Measurements from ENCODE around the gene KIF11. TPM values are rescaled to one million over a fixed set of nuclear protein-coding genes. Genes with fewer than 3 reads are reported as not detected.

KIF11 gene
- total RNA-seq, 1 donor from 2014 or later, result 1.8 TPM

DNA sequence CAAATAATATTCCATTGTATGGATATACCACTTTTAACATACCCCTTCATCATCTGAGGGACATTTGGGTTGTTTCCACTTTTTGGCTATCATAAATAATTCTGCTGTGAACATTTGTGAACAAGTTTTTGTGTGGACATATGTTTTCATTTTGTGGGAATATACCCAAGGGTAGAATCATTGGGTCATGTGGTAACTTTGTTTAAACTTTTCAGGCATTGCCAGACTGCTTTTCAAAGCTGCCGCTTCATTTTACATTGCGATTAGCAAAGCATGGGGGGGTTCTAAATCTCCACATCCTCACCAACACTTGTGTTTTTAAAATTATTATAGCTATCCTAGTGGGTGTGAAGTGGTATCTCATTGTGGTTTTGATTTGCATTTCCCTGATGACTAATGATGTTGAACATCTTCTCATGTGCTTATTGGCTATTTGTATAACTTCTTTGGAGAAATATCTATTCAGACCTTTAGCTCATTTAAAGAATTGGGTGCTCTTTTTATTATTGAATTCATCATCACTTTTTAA is 88.4 kb downstream of the KIF11 start:
- Histone ChIP-seq H3K27ac (no peak overlapping the region), H3K4me1 (no peaks in the 10 kb centered on the region), H3K4me3 (no peak overlapping the region), H3K27me3 (ENCODE audit: low read depth) (no peaks in the 10 kb centered on the region), H3K36me3 (no peaks in the 10 kb centered on the region), H3K9me3 (no peaks in the 10 kb centered on the region)
- DNase-seq (no peak), ATAC-seq (no peak)
- TF ChIP-seq, protein P1, sequence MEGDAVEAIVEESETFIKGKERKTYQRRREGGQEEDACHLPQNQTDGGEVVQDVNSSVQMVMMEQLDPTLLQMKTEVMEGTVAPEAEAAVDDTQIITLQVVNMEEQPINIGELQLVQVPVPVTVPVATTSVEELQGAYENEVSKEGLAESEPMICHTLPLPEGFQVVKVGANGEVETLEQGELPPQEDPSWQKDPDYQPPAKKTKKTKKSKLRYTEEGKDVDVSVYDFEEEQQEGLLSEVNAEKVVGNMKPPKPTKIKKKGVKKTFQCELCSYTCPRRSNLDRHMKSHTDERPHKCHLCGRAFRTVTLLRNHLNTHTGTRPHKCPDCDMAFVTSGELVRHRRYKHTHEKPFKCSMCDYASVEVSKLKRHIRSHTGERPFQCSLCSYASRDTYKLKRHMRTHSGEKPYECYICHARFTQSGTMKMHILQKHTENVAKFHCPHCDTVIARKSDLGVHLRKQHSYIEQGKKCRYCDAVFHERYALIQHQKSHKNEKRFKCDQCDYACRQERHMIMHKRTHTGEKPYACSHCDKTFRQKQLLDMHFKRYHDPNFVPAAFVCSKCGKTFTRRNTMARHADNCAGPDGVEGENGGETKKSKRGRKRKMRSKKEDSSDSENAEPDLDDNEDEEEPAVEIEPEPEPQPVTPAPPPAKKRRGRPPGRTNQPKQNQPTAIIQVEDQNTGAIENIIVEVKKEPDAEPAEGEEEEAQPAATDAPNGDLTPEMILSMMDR (IDR thresholded peaks at IDR 0.05), result no peak
- intact Hi-C loops (cut with DNase I), result no loop called here

DNA sequence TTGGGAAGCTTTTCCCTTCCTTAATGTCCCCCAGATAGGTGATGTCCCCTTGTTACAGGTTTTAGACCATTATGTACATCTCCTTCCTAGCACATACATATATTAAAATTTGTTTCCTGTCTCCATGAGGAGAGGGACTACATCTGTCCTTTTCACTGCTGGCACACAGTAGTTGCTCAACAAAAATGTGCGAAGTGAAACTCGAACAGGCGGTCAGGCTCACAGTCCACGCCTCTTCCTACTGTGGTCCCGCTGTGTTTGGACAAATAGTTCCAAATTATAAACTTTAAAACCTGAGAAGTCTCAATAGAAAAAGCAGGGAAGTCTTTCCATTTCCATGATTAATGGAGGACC is 95.6 kb downstream of the KIF11 start:
- TF ChIP-seq, protein P1 (IDR thresholded peaks at IDR 0.05), result no peak
- DNase-seq (no peak), ATAC-seq (peak; percentile 0 to 2)
- intact Hi-C loops (cut with DNase I), result no loop called here
- Histone ChIP-seq H3K27ac (peak overlapping the region; percentile 90), H3K27me3 (ENCODE audit: low read depth) (peaks cover 5% of the 10 kb centered on the region), H3K4me1 (peaks cover 30% of the 10 kb centered on the region), H3K9me3 (no peaks in the 10 kb centered on the region), H3K4me3 (peak overlapping the region; percentile 73), H3K36me3 (no peaks in the 10 kb centered on the region)

DNA sequence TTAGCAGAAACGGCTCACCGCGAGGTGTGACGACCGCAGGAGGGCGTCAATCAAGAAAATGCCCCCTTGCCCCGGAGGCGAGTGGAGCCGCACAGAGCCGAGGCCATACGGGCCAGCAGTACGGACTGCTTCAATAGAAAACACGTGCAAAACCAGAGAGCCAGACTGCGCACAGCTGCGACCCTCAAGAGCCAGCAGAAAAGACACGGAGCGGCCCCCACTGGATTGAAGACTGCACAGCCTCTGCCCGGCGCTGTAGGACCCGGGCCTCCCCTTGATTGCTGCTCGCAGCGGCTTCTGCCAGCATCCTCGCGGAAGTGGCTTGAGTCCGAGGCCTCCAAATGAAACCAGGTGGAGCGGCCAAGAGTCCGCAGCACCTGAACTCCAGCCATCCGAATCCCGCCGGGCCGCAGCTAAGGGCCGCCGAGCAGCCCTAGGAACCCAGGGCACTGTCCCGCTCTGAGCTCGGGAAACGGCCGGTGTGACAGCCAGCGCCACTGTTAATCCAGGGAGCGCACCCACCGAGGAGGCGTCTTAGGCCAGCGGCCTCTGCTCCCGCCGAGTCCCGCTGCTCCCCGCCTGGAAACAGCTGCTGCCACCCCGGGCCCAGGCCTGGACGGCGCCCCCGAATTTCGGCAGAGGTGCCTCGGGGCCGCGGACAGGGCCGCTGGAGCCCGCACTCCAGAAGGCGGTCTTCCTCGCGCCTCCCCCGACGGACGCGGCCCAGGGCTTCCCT is 96.2 kb downstream of the KIF11 start:
- intact Hi-C loops (cut with DNase I), result no loop called here
- Histone ChIP-seq H3K4me3 (peak overlapping the region; percentile 73), H3K4me1 (peaks cover 31% of the 10 kb centered on the region), H3K27ac (peak overlapping the region; percentile 90), H3K9me3 (no peaks in the 10 kb centered on the region), H3K27me3 (ENCODE audit: low read depth) (peaks cover 5% of the 10 kb centered on the region), H3K36me3 (peaks cover 4% of the 10 kb centered on the region)
- ATAC-seq, result peak; percentile 43 to 55
- no peak for DNase-seq
- TF ChIP-seq, protein P1 (IDR thresholded peaks at IDR 0.05), result no peak

DNA sequence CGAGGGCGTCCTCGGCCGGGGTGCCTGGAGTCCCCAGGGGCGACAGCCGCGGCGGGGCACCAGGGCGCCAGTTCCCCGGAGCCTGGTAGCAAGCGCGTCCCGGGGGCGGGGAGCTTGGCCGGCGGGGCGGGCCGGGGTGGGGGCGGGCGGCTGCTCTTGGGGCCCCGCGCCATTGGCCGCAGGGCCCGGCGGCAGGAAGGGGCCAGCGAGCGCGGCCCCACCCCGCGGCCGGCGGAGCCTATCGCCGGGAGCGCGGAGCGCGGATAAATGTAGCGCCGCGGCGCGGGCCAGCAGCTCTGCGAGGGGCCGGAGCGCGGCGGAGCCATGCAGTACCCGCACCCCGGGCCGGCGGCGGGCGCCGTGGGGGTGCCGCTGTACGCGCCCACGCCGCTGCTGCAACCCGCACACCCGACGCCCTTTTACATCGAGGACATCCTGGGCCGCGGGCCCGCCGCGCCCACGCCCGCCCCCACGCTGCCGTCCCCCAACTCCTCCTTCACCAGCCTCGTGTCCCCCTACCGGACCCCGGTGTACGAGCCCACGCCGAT is 96.8 kb downstream of the KIF11 start, which contains the start of gene HHEX:
Gene HHEX (plus strand): TSS at position 293 of the 548 bp plus-strand sequence. CDS start 32 bp downstream, at position 325.
- TF ChIP-seq, protein P1 (IDR thresholded peaks at IDR 0.05), result no peak
- Histone ChIP-seq H3K36me3 (peaks cover 9% of the 10 kb centered on the region), H3K9me3 (no peaks in the 10 kb centered on the region), H3K4me3 (peak within 1 kb of the TSS; percentile 73), H3K4me1 (peaks cover 31% of the 10 kb centered on the region), H3K27me3 (ENCODE audit: low read depth) (peaks cover 5% of the 10 kb centered on the region), H3K27ac (peak within 1 kb of the TSS; percentile 90)
- DNase-seq (peak; percentile 84), ATAC-seq (peak; percentile 91 to 93)
- intact Hi-C loops (cut with DNase I), result no loop called here

DNA sequence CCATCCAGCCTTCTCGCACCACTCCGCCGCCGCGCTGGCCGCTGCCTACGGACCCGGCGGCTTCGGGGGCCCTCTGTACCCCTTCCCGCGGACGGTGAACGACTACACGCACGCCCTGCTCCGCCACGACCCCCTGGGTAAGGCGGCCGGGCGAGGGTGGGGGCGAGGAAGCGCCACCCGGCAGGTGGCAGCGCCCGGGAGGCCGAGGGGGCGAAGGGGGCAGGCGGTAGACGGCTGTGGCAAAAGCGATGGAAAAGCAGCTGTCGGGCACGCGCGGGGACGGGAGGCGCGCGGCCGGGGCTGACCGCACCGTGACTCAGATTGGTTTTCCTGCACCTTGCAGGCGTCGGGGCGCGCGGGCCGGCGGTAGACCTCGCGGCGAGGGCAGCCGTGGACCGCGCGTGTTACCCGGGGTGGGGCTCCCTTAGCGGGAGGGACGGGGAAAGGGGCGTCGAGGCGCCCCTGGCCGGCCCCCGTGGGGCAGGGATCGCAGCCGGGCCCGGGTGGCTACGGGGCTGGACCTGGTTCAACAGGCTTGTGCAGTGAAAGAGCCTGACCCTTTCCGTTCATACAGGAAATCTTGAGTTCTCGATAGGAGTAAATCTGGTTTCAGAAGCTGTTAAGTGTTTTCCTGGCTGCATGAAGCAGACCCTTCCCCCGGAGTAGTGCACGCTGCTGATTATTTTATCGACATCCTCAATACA is 97.4 kb downstream of the KIF11 start:
- ATAC-seq, result peak; percentile 71 to 78
- intact Hi-C loops (cut with DNase I), result no loop called here

More for the DNA sequence above, 97.4 kb downstream of the KIF11 start:
- TF ChIP-seq, protein P1 (IDR thresholded peaks at IDR 0.05), result no peak
- peak; percentile 84 for DNase-seq
- Histone ChIP-seq H3K27me3 (ENCODE audit: low read depth) (peaks cover 5% of the 10 kb centered on the region), H3K4me1 (peaks cover 31% of the 10 kb centered on the region), H3K9me3 (no peaks in the 10 kb centered on the region), H3K27ac (peak overlapping the region; percentile 90), H3K4me3 (peak overlapping the region; percentile 73), H3K36me3 (peaks cover 15% of the 10 kb centered on the region)

Data from lower lobe of right lung (tissue), 2 donors.